ENCODE results near the gene SECISBP2L.

- TF ChIP-seq POLR2AphosphoS5 (IDR thresholded peaks at IDR 0.05) (no peak), CTCF (IDR thresholded peaks at IDR 0.05) (no peak), POLR2A (IDR thresholded peaks at IDR 0.05) (no peak)
Observed at GRCh38 chr15:49047456-49047855, 1.2 kb upstream of the SECISBP2L start.
